Measurements from ENCODE around the gene PTGES3.

The PTGES3 gene

DNA sequence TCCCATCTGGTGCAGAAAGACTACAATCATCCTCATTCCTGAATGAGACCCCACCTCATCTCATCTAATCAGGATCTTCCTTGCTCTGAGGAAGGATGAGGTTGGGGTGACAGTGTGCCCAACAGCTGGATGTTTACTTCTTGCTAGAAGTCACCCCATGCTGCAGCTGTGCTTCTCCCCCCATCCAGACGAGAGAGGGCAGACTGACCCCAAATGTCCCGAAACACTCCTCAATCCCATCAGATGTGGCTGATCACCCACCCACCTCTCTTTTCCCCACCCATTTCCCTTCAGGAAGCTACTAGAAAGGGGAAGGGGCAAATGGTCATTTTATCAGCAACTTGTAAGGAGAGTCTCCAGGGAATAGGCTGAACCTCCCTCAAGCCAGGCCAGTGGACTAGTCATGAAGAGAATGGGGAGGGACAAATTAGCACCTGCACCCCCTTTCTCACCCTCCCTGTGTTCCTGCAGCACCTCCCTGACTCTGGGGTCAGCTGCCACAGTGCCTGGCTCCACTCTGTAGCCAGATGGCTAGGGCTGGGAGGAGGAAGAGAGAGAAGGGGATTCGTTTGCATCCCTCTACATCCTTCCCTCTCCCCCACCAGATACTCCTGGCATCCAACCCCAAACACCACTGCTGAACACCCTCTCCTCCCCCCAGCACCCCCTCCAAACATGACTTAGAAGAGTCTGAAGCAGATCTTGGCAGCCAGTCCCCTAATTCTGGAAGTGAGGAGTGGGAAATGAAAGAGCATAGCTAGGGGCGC, 55.2 kb downstream of the PTGES3 start:
- CTCF ChIA-PET, result interaction anchor here (1.1 to 4.2 kb wide), 4 partner anchors 8 to 478 kb away, joined by 3 to 44 read pairs (median 3); partner anchors contain the start of gene STAT6
- POLR2A ChIA-PET, result no interaction called here

DNA sequence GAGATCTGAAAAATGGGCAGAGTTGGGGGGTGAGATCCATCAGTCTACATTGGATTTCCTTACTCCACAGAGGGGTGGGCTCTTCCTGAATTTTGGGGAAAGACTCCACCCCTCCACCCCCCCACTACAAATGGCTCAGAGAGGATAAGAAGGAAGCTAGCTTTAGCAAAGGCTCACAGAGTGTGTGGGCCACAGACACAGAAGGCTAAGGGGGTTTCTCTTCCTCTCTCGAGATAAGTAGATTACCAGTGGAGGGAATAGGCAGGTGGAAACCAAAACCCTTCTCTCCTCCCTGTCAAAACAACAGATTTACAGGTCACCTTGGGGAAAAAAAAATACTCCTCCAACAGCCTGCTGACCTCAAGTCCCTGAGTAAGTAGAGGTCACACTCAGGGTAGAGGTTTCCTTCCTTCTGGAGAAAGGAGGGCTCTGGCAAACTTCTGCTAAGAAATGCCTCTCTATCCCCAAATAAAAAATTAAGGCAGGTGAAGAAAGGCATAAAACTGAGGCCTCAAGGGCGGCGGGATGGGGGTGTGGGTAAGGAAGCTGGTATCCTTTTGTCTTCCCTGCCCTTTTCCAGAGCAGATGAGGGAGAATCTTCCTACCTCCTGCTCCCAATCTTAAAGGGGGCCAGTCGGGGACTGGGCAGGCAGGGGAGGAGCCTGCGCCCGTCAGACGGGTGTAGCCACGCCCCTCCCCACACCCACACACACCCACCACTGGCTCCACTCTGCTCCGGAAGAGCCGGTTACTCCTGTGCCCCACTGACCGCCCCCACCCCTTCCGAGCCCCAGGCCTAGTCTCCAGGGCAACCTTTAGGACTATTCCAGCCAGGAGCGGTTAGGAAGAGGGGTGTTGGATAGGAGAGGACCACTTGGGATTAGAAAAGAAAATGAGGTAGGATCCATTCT, 56.0 kb downstream of the PTGES3 start:
- CTCF ChIA-PET, result interaction anchor here (1.5 kb wide), 1 partner anchor 59 kb away, joined by 3 read pairs; no protein-coding TSS in a partner anchor
- peak; percentile 73 for DNase-seq (ENCODE audit: extremely low spot score)
- POLR2A ChIA-PET, result interaction anchor here (0.8 kb wide), 1 partner anchor 1307 kb away, joined by 4 read pairs; no protein-coding TSS in a partner anchor
- no peak for TF ChIP-seq CTCF (IDR thresholded peaks at IDR 0.05; ENCODE audit: control extremely low read depth, extremely low read depth, low read depth, missing control alignments)

More for the DNA sequence above, 55.2 kb downstream of the PTGES3 start:
- no peak for DNase-seq (ENCODE audit: extremely low spot score)
- TF ChIP-seq CTCF (IDR thresholded peaks at IDR 0.05; ENCODE audit: control extremely low read depth, extremely low read depth, low read depth, missing control alignments), result no peak

- POLR2A ChIA-PET, result no interaction called here
- CTCF ChIA-PET, result interaction anchor here (1.9 to 2.7 kb wide), 2 partner anchors 36 to 39 kb away, joined by 5 to 13 read pairs; no protein-coding TSS in a partner anchor
- DNase-seq (ENCODE audit: extremely low spot score), result peak; percentile 90
- TF ChIP-seq CTCF (IDR thresholded peaks at IDR 0.05; ENCODE audit: control extremely low read depth, extremely low read depth, low read depth, missing control alignments), result no peak
Measured at GRCh38 chr12:56630180-56630632, 57.9 kb downstream of the PTGES3 start, which contains the start of gene BAZ2A. Gene BAZ2A (minus strand): TSS chr12:56630326. CDS start chr12:56617530, 12,796 bp downstream.

DNA sequence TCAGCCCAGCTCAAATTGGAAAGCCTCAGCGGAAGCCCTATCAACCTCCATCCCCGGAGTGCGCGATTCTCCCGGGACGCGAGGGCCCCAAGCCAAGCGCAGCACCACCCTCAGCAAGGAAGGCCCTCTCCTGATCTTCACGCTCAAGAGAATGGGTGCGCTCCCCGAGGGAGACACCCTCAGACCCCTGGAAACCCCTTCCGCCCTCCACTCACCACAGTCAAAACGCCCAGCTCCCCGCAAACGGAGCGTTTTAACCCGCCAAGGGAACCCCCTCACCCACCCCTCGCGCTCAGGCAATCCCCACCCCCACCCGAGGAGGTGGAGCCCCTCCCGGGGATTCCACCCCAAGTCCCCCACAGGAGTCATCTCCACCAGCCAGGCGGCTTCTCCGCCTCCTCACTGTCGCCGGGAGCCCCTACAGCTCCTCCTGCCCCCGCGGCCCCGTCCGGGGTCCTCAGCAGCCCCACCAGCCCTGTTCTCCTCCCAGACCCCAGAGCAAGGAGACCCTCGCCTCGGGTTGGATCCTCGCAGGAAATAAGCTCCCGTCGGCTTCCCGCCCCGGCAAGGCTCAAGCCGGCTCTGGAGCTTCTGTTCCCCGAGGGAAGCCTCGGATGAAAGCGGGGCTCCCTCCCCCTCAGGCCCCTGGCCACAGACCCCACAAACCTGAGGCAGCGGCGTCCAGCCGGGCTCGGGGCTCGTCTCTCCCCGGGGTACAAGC, 58.5 kb downstream of the PTGES3 start:
- peak; percentile 58 for DNase-seq (ENCODE audit: extremely low spot score)
- CTCF ChIA-PET, result interaction anchor here (1.1 to 2.7 kb wide), 7 partner anchors 25 to 372 kb away, joined by 3 to 13 read pairs (median 4); no protein-coding TSS in a partner anchor
- no peak for TF ChIP-seq CTCF (IDR thresholded peaks at IDR 0.05; ENCODE audit: control extremely low read depth, extremely low read depth, low read depth, missing control alignments)
- POLR2A ChIA-PET, result interaction anchor here (0.8 to 1.5 kb wide), 2 partner anchors 10 to 15 kb away, joined by 4 to 13 read pairs; no protein-coding TSS in a partner anchor

DNA sequence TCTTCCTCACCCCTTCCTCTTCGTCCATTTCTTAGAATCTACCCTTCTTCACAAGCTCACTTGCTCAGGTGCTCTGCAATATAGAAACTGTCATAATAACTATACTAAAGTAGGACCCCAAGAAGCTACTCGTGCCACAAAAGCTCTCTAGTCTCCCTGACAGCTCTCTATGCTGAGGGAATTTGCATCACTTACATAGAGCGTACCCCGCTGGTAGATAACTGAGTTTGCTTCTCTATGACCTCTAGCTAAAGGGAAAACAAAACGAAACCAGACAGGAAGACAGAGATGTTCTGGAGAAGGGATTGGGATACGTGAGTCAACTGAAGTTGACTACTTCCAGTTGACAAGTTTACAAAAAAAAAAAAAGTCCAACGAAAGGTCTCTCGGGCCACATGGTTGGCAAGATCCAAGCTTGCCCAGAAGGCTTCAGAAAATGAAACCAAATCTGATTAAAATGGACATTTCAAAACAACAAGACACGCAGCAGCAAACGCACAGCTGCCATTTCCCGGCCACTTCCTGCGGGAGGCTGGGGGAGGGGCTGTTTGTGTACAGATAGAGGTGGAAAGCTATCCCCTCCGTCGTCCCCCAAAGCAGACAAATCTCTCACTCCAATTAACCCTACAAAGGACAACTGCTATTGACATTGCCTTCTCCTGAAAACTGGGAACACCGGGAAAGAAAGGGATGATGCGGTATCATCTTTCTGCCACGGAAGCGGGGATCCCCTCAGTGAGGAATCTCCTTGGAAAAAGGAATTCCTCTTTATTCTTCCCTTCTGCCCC, 59.2 kb downstream of the PTGES3 start:
- no peak for TF ChIP-seq CTCF (IDR thresholded peaks at IDR 0.05; ENCODE audit: control extremely low read depth, extremely low read depth, low read depth, missing control alignments)
- ChIA-PET POLR2A (interaction anchor here (0.7 to 1.5 kb wide), 5 partner anchors 8 to 95 kb away, joined by 3 to 13 read pairs (median 4); no protein-coding TSS in a partner anchor), CTCF (interaction anchor here (0.7 to 2.7 kb wide), 12 partner anchors 8 to 373 kb away, joined by 3 to 21 read pairs (median 4); no protein-coding TSS in a partner anchor)
- peak; percentile 46 for DNase-seq (ENCODE audit: extremely low spot score)
